Sigmoid colon (tissue), 7 donors: ENCODE data around the gene MITF. TPM values are rescaled to one million over a fixed set of nuclear protein-coding genes. Genes with fewer than 3 reads are reported as not detected.

Experiments
- DNase-seq: peaks from one replicate; pipeline ENCODE4 v3.0.0-alpha.2; 2019
- H3K27ac ChIP-seq, 4 donors: fragments of 200-600 bp; sonication (generic); one replicate each; pipeline ENCODE4 v1.5.1; 2016 to 2019; ENCODE audit warnings: mild to moderate bottlenecking in 1 of 4
- H3K27me3 ChIP-seq, 3 donors: fragments of 200-600 bp; sonication (generic); one replicate each; pipeline ENCODE4 v1.5.1; 2019; ENCODE audit warnings: mild to moderate bottlenecking in 1 of 3
- H3K36me3 ChIP-seq, 4 donors: fragments of 200-600 bp; sonication (generic); one replicate each; pipeline ENCODE4 v1.5.1; 2016 to 2019
- H3K4me1 ChIP-seq, 4 donors: fragments of 200-600 bp; sonication (generic); one replicate each; pipeline ENCODE4 v1.5.1; 2017 to 2019
- H3K4me3 ChIP-seq, 4 donors: fragments of 200-600 bp; sonication (generic); one replicate each; pipeline ENCODE4 v1.5.1; 2017 to 2019; ENCODE audit warnings: mild to moderate bottlenecking in 2 of 4, moderate library complexity in 1 of 4
- H3K9me3 ChIP-seq, 4 donors: fragments of 200-600 bp in 3 of 4; sonication (generic) in 3 of 4; one replicate each; pipeline versions ENCODE4 v1.5.1 to v1.6.1; 2013 to 2019
- EP300 ChIP-seq, 4 donors: sonication (generic); formaldehyde crosslinking; IDR thresholded peaks; one replicate each; pipeline ENCODE4 v1.6.1; 2017; ENCODE audit warnings: antibody characterized with exemption in 4 of 4
- POLR2A ChIP-seq, 2 donors: fragments of 450-650 bp; IDR thresholded peaks; one replicate each; pipeline ENCODE4 v1.6.1; 2016; ENCODE audit warnings: antibody characterized with exemption in 2 of 2, mild to moderate bottlenecking in 2 of 2, moderate library complexity in 2 of 2
- POLR2AphosphoS5 ChIP-seq, 4 donors: sonication (generic); formaldehyde crosslinking; IDR thresholded peaks; one replicate each; pipeline ENCODE4 v1.6.1; 2017; ENCODE audit warnings: antibody characterized with exemption in 4 of 4
- WGBS, 2 donors: extraction: QIAGEN DNeasy Blood & Tissue Kit; methylation state at CpG; one replicate each; pipeline ENCODE4 v1.1.7; 2013; 5-methylcytosine and 5-hydroxymethylcytosine counted together
- intact Hi-C: fragments of 100-400 bp; cut with DNase I; formaldehyde crosslinking; loops from one replicate; pipeline ENCODE4 v1.15.1; 2023
- polyA plus RNA-seq, 3 donors: library from polyadenylated mRNA; stranded (reverse); fragments of 200-250 nt; gene quantifications; one replicate each; pipeline ENCODE4 v1.2.3, GENCODE V29; 2013
- total RNA-seq, 4 donors: library from RNA; depleted of rRNA; stranded (reverse); fragments of >200 nt; gene quantifications; one replicate each; pipeline ENCODE4 v1.1.0, GENCODE V29; 2016
- TF ChIP-seq, protein P1 (sequence below), 4 experiments: fragments of 450-650 bp in 3 of 4; fragments of 200-600 bp in 1 of 4; IDR thresholded peaks; one replicate each; pipeline ENCODE4 v1.5.1; 2016 to 2019; ENCODE audit warnings: antibody characterized with exemption in 4 of 4, mild to moderate bottlenecking in 3 of 4, moderate library complexity in 2 of 4
- donor health status: healthy with polysubstance abuse.
- donor health status: Bipolar disorder and iron deficiency.
- donor health status: healthy.

Gene MITF
- total and polyA plus RNA-seq, 7 donors, result 2.1 to 73.2 (median 65.4) TPM

DNA sequence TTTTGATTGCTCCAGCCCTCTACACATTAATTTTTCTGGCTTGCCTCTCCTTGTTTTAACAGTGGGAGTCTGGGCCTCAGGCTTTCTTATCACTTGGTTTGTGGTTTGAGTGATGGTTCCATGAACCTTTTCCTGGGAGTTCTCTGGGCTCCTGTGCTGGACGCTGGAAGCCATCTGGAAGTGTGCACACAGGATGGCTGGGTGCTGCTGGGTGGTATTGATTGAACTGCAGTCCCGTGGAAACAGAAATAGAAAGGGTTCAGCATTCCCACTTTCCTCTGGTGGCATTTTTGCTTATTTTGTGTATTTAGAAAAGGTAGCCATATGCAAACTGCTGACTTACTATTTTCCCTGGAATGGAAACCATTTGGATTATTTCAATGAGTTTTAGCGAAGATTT lies 25.6 kb downstream of the MITF start:
- intact Hi-C loops, result no loop called here
- Histone ChIP-seq H3K27me3 (no peaks in the 10 kb centered on the region), H3K4me3 (peak overlapping the region in 3 of 4 donors; percentile 4 to 31 (median 27)), H3K9me3 (no peaks in the 10 kb centered on the region), H3K36me3 (no peaks in the 10 kb centered on the region), H3K4me1 (peaks cover 0 to 97% (median 87%) of the 10 kb centered on the region in 4 donors), H3K27ac (peak overlapping the region; percentile 68 to 84 (median 78))
- WGBS, 2 donors, result 77 to 84% methylated on average over 3 of the region's 3 CpGs
- no peak for DNase-seq
- TF ChIP-seq EP300 (IDR thresholded peaks at IDR 0.05) (no peak), POLR2AphosphoS5 (IDR thresholded peaks at IDR 0.05) (no peak), POLR2A (IDR thresholded peaks at IDR 0.05) (no peak)
- TF ChIP-seq, protein P1, sequence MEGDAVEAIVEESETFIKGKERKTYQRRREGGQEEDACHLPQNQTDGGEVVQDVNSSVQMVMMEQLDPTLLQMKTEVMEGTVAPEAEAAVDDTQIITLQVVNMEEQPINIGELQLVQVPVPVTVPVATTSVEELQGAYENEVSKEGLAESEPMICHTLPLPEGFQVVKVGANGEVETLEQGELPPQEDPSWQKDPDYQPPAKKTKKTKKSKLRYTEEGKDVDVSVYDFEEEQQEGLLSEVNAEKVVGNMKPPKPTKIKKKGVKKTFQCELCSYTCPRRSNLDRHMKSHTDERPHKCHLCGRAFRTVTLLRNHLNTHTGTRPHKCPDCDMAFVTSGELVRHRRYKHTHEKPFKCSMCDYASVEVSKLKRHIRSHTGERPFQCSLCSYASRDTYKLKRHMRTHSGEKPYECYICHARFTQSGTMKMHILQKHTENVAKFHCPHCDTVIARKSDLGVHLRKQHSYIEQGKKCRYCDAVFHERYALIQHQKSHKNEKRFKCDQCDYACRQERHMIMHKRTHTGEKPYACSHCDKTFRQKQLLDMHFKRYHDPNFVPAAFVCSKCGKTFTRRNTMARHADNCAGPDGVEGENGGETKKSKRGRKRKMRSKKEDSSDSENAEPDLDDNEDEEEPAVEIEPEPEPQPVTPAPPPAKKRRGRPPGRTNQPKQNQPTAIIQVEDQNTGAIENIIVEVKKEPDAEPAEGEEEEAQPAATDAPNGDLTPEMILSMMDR (IDR thresholded peaks at IDR 0.05), result no peak

DNA sequence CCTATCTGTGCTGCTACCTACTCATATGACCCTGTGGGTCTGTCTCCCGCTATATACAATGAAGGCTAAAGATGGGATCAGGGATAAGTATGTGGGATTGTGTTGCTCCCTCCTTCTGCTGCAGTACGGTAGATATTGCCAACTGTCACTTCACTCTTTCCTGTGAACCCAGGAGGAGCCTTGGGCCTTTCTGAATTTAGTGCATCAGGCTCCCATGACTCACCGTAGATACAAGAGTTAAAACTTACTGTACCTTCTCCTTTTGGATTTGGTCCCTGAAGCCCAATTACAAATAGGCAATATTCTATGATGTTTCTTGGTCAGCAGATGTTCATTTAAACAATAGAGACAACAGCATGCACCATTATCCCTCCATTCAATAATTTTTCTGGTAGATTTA lies 27.4 kb downstream of the MITF start:
- H3K4me3 ChIP-seq, result no peak overlapping the region
- H3K4me1 ChIP-seq, result peaks cover 0 to 97% (median 88%) of the 10 kb centered on the region in 4 donors
- DNase-seq, result no peak
- no peak for TF ChIP-seq EP300 (IDR thresholded peaks at IDR 0.05)
- no peaks in the 10 kb centered on the region for H3K36me3 ChIP-seq
- intact Hi-C loops, result no loop called here
- H3K9me3 ChIP-seq, result no peaks in the 10 kb centered on the region
- no peaks in the 10 kb centered on the region for H3K27me3 ChIP-seq
- H3K27ac ChIP-seq, result peak overlapping the region in 3 of 4 donors; percentile 39 to 84 (median 63)
- 78 to 92% methylated on average over 3 of the region's 3 CpGs for WGBS, 2 donors

DNA sequence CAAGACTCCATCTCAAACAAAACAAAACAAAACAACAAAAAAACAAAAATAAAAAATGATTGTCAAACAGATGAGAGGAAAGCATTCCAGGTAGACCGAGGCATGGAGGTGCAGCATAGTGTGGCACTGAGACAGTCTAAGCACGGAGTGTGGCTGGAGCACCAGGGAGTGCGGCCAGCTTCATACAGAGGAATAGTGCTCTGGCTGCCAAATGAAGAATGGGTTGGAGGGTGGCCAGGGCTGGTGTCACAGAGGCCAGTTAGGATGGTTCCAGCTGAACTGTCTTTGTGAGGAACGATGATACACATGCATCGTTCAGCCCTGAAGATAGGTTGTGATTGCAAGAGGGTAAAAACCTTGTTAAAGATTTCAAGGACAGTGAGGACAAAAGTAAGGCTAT lies 28.3 kb downstream of the MITF start:
- intact Hi-C loops, result no loop called here
- TF ChIP-seq, protein P1 (IDR thresholded peaks at IDR 0.05), result no peak
- peak in 3 of 4 donors; percentile 25 to 56 (median 51) for TF ChIP-seq POLR2AphosphoS5 (IDR thresholded peaks at IDR 0.05)
- Histone ChIP-seq H3K4me1 (peaks cover 0 to 97% (median 89%) of the 10 kb centered on the region in 4 donors), H3K36me3 (no peaks in the 10 kb centered on the region), H3K27ac (peak overlapping the region in 3 of 4 donors; percentile 39 to 84 (median 63)), H3K9me3 (no peaks in the 10 kb centered on the region), H3K27me3 (no peaks in the 10 kb centered on the region), H3K4me3 (no peak overlapping the region)
- peak; percentile 91 for DNase-seq
- 76 to 81% methylated on average over 5 of the region's 5 CpGs for WGBS, 2 donors

DNA sequence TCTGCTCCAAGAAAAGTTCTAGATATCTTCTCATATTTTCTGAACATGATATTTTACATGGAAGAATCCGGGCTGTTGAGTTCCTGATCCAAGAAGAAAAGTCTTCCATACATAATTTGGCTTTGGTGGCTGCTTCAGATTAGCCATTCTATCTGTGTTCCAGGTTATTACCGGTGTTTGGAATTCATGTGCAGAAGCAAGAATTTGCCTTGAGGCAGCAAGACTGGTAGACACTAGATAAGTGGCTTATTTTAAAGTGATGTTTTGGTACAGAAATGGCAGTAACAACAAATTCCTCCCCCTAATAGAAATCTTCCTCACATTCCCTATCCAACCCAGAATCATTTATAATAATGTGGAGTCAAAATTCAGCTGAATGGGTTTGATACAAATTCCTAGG lies 29.2 kb downstream of the MITF start:
- Histone ChIP-seq H3K27ac (peak overlapping the region in 3 of 4 donors; percentile 39 to 84 (median 63)), H3K9me3 (no peaks in the 10 kb centered on the region), H3K4me1 (peaks cover 0 to 98% (median 88%) of the 10 kb centered on the region in 4 donors), H3K27me3 (no peaks in the 10 kb centered on the region), H3K36me3 (no peaks in the 10 kb centered on the region), H3K4me3 (no peak overlapping the region)
- 92 to 95% methylated on average over 2 of the region's 2 CpGs for WGBS, 2 donors
- TF ChIP-seq EP300 (IDR thresholded peaks at IDR 0.05), result no peak
- no peak for TF ChIP-seq POLR2A (IDR thresholded peaks at IDR 0.05)
- no peak for TF ChIP-seq POLR2AphosphoS5 (IDR thresholded peaks at IDR 0.05)
- DNase-seq, result no peak
- intact Hi-C loops, result no loop called here

DNA sequence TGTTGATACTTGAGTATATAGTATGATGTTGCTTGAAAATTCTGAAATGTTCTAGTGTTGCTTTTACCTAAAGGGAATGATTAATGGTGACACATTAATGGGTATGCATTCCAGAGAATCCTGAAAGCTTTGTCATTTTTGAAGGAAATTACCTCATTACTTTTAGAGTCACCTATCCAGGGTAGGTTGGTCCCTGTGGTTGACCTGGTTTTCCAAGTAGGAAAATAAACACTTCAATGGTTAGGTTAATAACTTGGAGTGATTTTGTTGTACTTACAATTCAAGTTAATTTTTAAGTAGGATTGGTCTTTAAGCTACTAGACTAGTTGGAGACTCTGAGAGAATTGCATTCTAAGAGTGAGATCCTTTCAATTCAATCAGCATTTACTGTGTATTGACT lies 31.0 kb downstream of the MITF start:
- Histone ChIP-seq H3K4me3 (no peak overlapping the region), H3K27ac (peak overlapping the region in 1 of 4 donors; percentile 55), H3K27me3 (no peaks in the 10 kb centered on the region), H3K9me3 (no peaks in the 10 kb centered on the region), H3K36me3 (no peaks in the 10 kb centered on the region), H3K4me1 (peaks cover 0 to 98% (median 87%) of the 10 kb centered on the region in 4 donors)
- intact Hi-C loops, result no loop called here
- TF ChIP-seq, protein P1 (IDR thresholded peaks at IDR 0.05), result no peak
- TF ChIP-seq POLR2AphosphoS5 (IDR thresholded peaks at IDR 0.05), result no peak
- no peak for DNase-seq

DNA sequence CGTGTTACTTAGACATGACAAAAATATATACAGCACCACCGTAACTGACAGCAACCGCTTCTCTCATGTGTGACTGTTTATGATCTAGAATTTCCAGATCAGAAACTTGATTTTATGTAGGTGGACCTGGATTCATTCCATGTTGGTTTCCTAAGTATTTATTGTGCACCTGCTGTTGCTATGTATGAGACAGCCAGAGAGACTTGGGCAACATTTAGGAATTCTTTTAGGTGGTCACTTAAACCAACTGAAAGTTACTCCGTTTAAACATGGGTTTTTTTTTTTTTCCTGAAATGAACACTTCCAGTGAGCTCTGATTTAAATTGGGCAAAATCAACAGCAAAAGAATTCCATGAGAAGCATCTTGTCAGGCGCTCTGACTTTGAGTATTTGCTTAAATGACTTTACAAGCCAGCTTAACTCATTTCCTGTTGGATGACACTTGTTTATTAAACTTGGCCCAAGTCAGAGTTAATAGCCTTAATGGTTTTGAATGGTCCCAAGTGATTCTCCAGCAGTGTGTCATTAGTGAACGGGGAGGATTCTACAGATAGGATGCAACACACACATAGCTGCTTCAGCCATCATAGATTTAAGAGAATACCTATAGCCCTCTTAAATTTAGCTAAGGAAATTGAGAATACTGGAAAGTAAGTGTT lies 31.8 kb downstream of the MITF start:
- intact Hi-C loops, result no loop called here
- H3K27me3 ChIP-seq, result no peaks in the 10 kb centered on the region
- DNase-seq, result no peak
- H3K9me3 ChIP-seq, result no peaks in the 10 kb centered on the region
- peaks cover 0 to 98% (median 84%) of the 10 kb centered on the region in 4 donors for H3K4me1 ChIP-seq
- TF ChIP-seq POLR2A (IDR thresholded peaks at IDR 0.05) (no peak), EP300 (IDR thresholded peaks at IDR 0.05) (no peak), POLR2AphosphoS5 (IDR thresholded peaks at IDR 0.05) (no peak)
- TF ChIP-seq, protein P1 (IDR thresholded peaks at IDR 0.05), result no peak
- no peak overlapping the region for H3K4me3 ChIP-seq
- 60 to 70% methylated on average over 6 of the region's 6 CpGs for WGBS, 2 donors
- H3K36me3 ChIP-seq, result no peaks in the 10 kb centered on the region
- peak overlapping the region in 2 of 4 donors; percentile 7 to 55 for H3K27ac ChIP-seq
